IMR-90 (cell line): Measurements from ENCODE around the gene LDAH. TPM values are rescaled to one million over a fixed set of nuclear protein-coding genes. Genes with fewer than 3 reads are reported as not detected.

Source experiments
- ATAC-seq: fragments of 200-7000 bp; cut with Tn5 transposase; 2 replicates; pipeline ENCODE4 v1.9.1; 2020; ENCODE audit warnings: low read depth, mild to moderate bottlenecking, moderate library complexity
- BruUV-seq: library from RNA; stranded (reverse); fragments of 400-500 nt; replicated peaks from 2 replicates; lab custom pipeline; 2021; lab: Mats Ljungman, UMichigan
- CTCF ChIA-PET: fragments of 300-600 bp; formaldehyde crosslinking; extraction: SDS; loops from one replicate; lab custom pipeline; 2021; ENCODE audit warnings: antibody characterized with exemption; lab: Yijun Ruan, JAX
- POLR2A ChIA-PET: fragments of 300-600 bp; sonication (Branson Sonifier 250); formaldehyde crosslinking; loops from one replicate; lab custom pipeline; 2022; ENCODE audit warnings: antibody characterized with exemption; ENCODE audit not compliant: unreplicated experiment; lab: Charles Lee
- DNase-seq: peaks from one replicate; pipeline ENCODE4 v3.0.0; 2013
- H2AFZ ChIP-seq: replicated peaks from 2 replicates; pipeline ENCODE3; 2013; ENCODE audit warnings: low read length, mild to moderate bottlenecking; ENCODE audit not compliant: poor library complexity
- H2AK5ac ChIP-seq: 2 replicates; pipeline ENCODE4 v1.6.1; 2013; ENCODE audit warnings: low read depth, low read length, inconsistent platforms
- H2AK9ac ChIP-seq: replicated peaks from 2 replicates; pipeline ENCODE3; 2013; ENCODE audit warnings: mild to moderate bottlenecking, low read depth, low read length, moderate library complexity; ENCODE audit not compliant: poor library complexity
- H2BK120ac ChIP-seq: 2 replicates; pipeline ENCODE4 v1.6.1; 2013; ENCODE audit warnings: low read depth, low read length, inconsistent platforms
- H2BK15ac ChIP-seq: 3 replicates; pipeline ENCODE4 v1.6.1; 2013; ENCODE audit warnings: low read depth, low read length, inconsistent platforms
- H2BK20ac ChIP-seq: 2 replicates; pipeline ENCODE4 v1.6.1; 2013; ENCODE audit warnings: low read depth, mild to moderate bottlenecking, inconsistent platforms, low read length, moderate library complexity
- H2BK5ac ChIP-seq: 2 replicates; pipeline ENCODE4 v1.6.1; 2013; ENCODE audit warnings: mild to moderate bottlenecking, low read depth, low read length, inconsistent platforms; ENCODE audit not compliant: poor library complexity, severe bottlenecking
- H3K14ac ChIP-seq: replicated peaks from 2 replicates; pipeline ENCODE4 v1.6.1; 2013; ENCODE audit warnings: low read depth, low read length, inconsistent platforms
- H3K18ac ChIP-seq: 2 replicates; pipeline ENCODE4 v1.6.1; 2013; ENCODE audit warnings: low read depth, low read length, control low read depth
- H3K23ac ChIP-seq: 2 replicates; pipeline ENCODE4 v1.6.1; 2013; ENCODE audit warnings: low read depth, low read length, inconsistent platforms
- H3K27ac ChIP-seq: 2 replicates; pipeline ENCODE4 v1.5.1; 2013; ENCODE audit warnings: mild to moderate bottlenecking, control low read depth, low read length; ENCODE audit not compliant: insufficient read depth
- H3K27me3 ChIP-seq: 2 replicates; pipeline ENCODE4 v1.6.1; 2013; ENCODE audit warnings: low read length; ENCODE audit not compliant: control insufficient read depth, insufficient read depth
- H3K36me3 ChIP-seq: 2 replicates; pipeline ENCODE4 v1.6.1; 2013; ENCODE audit warnings: low read length, mixed read lengths; ENCODE audit not compliant: control insufficient read depth, insufficient read depth
- H3K4ac ChIP-seq: 2 replicates; pipeline ENCODE4 v1.6.1; 2013; ENCODE audit warnings: low read depth, low read length, inconsistent platforms
- H3K4me1 ChIP-seq: 2 replicates; pipeline ENCODE4 v1.6.1; 2013; ENCODE audit warnings: low read length, mixed read lengths; ENCODE audit not compliant: control insufficient read depth, insufficient read depth
- H3K4me2 ChIP-seq: 2 replicates; pipeline ENCODE4 v1.6.1; 2013; ENCODE audit warnings: low read depth, mild to moderate bottlenecking, control low read depth, low read length, moderate library complexity
- H3K4me3 ChIP-seq: 2 replicates; pipeline ENCODE4 v1.5.1; 2013; ENCODE audit warnings: low read depth, mild to moderate bottlenecking, control low read depth, low read length, moderate library complexity; ENCODE audit not compliant: insufficient read depth
- H3K56ac ChIP-seq: 2 replicates; pipeline ENCODE4 v1.6.1; 2013; ENCODE audit warnings: low read length, inconsistent platforms; ENCODE audit not compliant: insufficient read depth; ENCODE audit errors: extremely low read depth
- H3K79me1 ChIP-seq, 2 experiments: 2 replicates each; pipeline ENCODE4 v1.6.1; 2013; ENCODE audit warnings: low read length in 2 of 2, inconsistent platforms in 1 of 2, low read depth in 1 of 2
- H3K9ac ChIP-seq: 2 replicates; pipeline ENCODE4 v1.6.1; 2013; ENCODE audit warnings: low read depth, low read length, control low read depth
- H3K9me1 ChIP-seq: 2 replicates; pipeline ENCODE4 v1.6.1; 2013; ENCODE audit warnings: low read length, inconsistent platforms; ENCODE audit not compliant: insufficient read depth
- H3K9me3 ChIP-seq: 2 replicates; pipeline ENCODE4 v1.6.1; 2013; ENCODE audit warnings: low read length; ENCODE audit not compliant: control insufficient read depth, insufficient read depth
- H4K20me1 ChIP-seq: 2 replicates; pipeline ENCODE4 v1.6.1; 2013; ENCODE audit warnings: low read length, inconsistent platforms; ENCODE audit not compliant: insufficient read depth
- H4K5ac ChIP-seq: 2 replicates; pipeline ENCODE4 v1.6.1; 2013; ENCODE audit warnings: mild to moderate bottlenecking, low read depth, low read length, control low read depth
- H4K8ac ChIP-seq, 2 experiments: 2 replicates each; pipeline ENCODE4 v1.6.1; 2013; ENCODE audit warnings: low read depth in 2 of 2, low read length in 2 of 2, control low read depth in 1 of 2, inconsistent platforms in 1 of 2
- H4K91ac ChIP-seq: 2 replicates; pipeline ENCODE4 v1.6.1; 2013; ENCODE audit warnings: low read depth, low read length, inconsistent platforms; ENCODE audit not compliant: insufficient read depth
- BHLHE40 ChIP-seq: fragments of 150-350 bp; IDR thresholded peaks from 2 replicates; pipeline ENCODE4 v1.6.1; 2016; ENCODE audit warnings: mild to moderate bottlenecking, low read depth, low read length
- CEBPB ChIP-seq: IDR thresholded peaks from 2 replicates; pipeline ENCODE4 v1.6.1; 2012; ENCODE audit warnings: low read depth, low read length, improper control_type of control experiment
- CHD1 ChIP-seq: IDR thresholded peaks from 2 replicates; pipeline ENCODE4 v1.6.1; 2012; ENCODE audit warnings: low read depth, low read length, improper control_type of control experiment
- FOS ChIP-seq: fragments of 150-350 bp; IDR thresholded peaks from 2 replicates; pipeline ENCODE4 v1.6.1; 2016; ENCODE audit warnings: low read depth, low read length
- MAFK ChIP-seq: IDR thresholded peaks from 2 replicates; pipeline ENCODE4 v1.6.1; 2012; ENCODE audit warnings: low read depth, low read length, improper control_type of control experiment
- MXI1 ChIP-seq: IDR thresholded peaks from 2 replicates; pipeline ENCODE4 v1.6.1; 2012; ENCODE audit warnings: low read depth, mild to moderate bottlenecking, low read length, moderate library complexity, borderline replicate concordance
- NFE2L2 ChIP-seq: fragments of 150-350 bp; IDR thresholded peaks from 2 replicates; pipeline ENCODE4 v1.6.1; 2016; ENCODE audit warnings: low read depth, mild to moderate bottlenecking, low read length
- POLR2A ChIP-seq: IDR thresholded peaks from 2 replicates; pipeline ENCODE4 v1.6.1; 2012; ENCODE audit warnings: mild to moderate bottlenecking, low read depth, low read length
- RAD21 ChIP-seq: IDR thresholded peaks from 2 replicates; pipeline ENCODE4 v1.6.1; 2012; ENCODE audit warnings: low read length, improper control_type of control experiment
- RCOR1 ChIP-seq: IDR thresholded peaks from 2 replicates; pipeline ENCODE4 v1.6.1; 2012; ENCODE audit warnings: mild to moderate bottlenecking, low read length, improper control_type of control experiment; ENCODE audit not compliant: insufficient replicate concordance
- RFX5 ChIP-seq: IDR thresholded peaks from 2 replicates; pipeline ENCODE4 v1.8.0; 2012; ENCODE audit warnings: low read depth, mild to moderate bottlenecking, low read length, moderate library complexity
- SMC3 ChIP-seq: fragments of 150-350 bp; IDR thresholded peaks from 2 replicates; pipeline ENCODE4 v1.6.1; 2016; ENCODE audit warnings: low read depth, mild to moderate bottlenecking, antibody characterized with exemption, low read length, moderate library complexity
- WGBS, 2 experiments: methylation state at CpG; one replicate each; pipeline versions ENCODE4 v1.1.5 to v1.1.7; 2013; ENCODE audit warnings: missing lambda C conversion rate in 2 of 2; ENCODE audit not compliant: insufficient read length in 1 of 2; ENCODE audit errors: extremely low coverage in 2 of 2; 5-methylcytosine and 5-hydroxymethylcytosine counted together
- dilution Hi-C: fragments of 300-500 bp; cut with HindIII; formaldehyde crosslinking; loops from one replicate; pipeline ENCODE4 v1.14.3; 2018; ENCODE audit warnings: low sequenced_read_pairs; ENCODE audit not compliant: unreplicated experiment
- in situ Hi-C: fragments of 300-500 bp; cut with MboI; formaldehyde crosslinking; loops from 3 replicates; pipeline ENCODE4 v1.14.3; 2019; ENCODE audit warnings: low sequenced_read_pairs, inconsistent platforms, mixed read lengths
- intact Hi-C: fragments of 100-400 bp; cut with micrococcal nuclease; formaldehyde crosslinking; loops from 2 replicates; pipeline ENCODE4 v1.10.0; 2022
- polyA plus RNA-seq, 3 experiments: library from polyadenylated mRNA; depleted of rRNA; stranded (reverse); fragments of >200 nt; gene quantifications; 2 replicates each; pipeline ENCODE4 v1.2.3, GENCODE V29; 2012; ENCODE audit warnings: low replicate concordance in 1 of 3
- total RNA-seq: library from RNA; depleted of rRNA; stranded (reverse); fragments of >200 nt; gene quantifications from 2 replicates; pipeline ENCODE4 v1.2.3, GENCODE V29; 2012
- TF ChIP-seq, protein P1 (sequence below): fragments of 150-350 bp; IDR thresholded peaks from 2 replicates; pipeline ENCODE4 v1.6.1; 2016; ENCODE audit warnings: low read depth, mild to moderate bottlenecking, low read length, moderate library complexity, borderline replicate concordance
- TF ChIP-seq, protein P2 (sequence below): fragments of 150-350 bp; IDR thresholded peaks from 2 replicates; pipeline ENCODE4 v1.6.1; 2017; ENCODE audit warnings: mild to moderate bottlenecking, antibody characterized with exemption, low read length, low read depth
- TF ChIP-seq, protein P3 (sequence below): conservative IDR thresholded peaks from 2 replicates; pipeline ENCODE4 v1.5.1; 2012; ENCODE audit warnings: mild to moderate bottlenecking, low read depth, low read length, improper control_type of control experiment

LDAH gene
- total and polyA plus RNA-seq, 2 of the 4 experiments (the other 2 are of a cell fraction), result 12.1 to 31.7 TPM

DNA sequence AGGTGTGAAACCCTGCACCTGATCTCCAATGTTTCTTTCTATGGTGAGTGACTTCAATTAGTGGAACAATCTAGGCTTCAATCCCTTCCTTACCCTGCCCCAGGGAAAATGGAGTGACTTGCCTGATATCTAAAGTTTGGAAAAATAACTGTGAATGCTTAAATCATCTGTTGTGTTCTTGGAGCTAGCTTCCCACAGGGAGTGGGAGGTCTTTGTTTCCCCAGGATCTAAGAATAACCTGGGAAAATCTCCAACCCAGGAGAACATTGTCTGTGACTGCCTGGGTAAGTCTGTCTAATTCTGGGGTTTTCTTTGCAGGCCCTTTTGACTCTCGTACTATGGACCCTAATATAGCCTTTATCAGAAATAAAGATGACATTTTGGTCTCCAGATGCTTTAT, 13.6 kb upstream of the LDAH start:
- Histone ChIP-seq H4K20me1 (no peaks in the 10 kb centered on the region), H2AFZ (no peak overlapping the region), H3K4me1 (no peaks in the 10 kb centered on the region), H3K9me1 (no peaks in the 10 kb centered on the region), H3K36me3 (no peaks in the 10 kb centered on the region), H3K56ac (no peak overlapping the region), H3K27ac (no peak overlapping the region), H2AK5ac (no peak overlapping the region), H3K23ac (no peak overlapping the region), H2BK20ac (no peak overlapping the region), H3K14ac (no peak overlapping the region), H3K79me1 (no peaks in the 10 kb centered on the region), H4K5ac (no peak overlapping the region), H4K8ac (no peak overlapping the region), H3K9me3 (no peaks in the 10 kb centered on the region), H3K27me3 (no peaks in the 10 kb centered on the region; the same call in 1 of the 2 replicates), H4K91ac (no peak overlapping the region), H3K9ac (no peak overlapping the region), H2BK120ac (no peak overlapping the region), H2BK5ac (no peak overlapping the region), H2BK15ac (no peak overlapping the region), H3K4me3 (no peak overlapping the region), H2AK9ac (no peak overlapping the region), H3K4me2 (no peak overlapping the region), H3K18ac (no peak overlapping the region), H3K4ac (no peak overlapping the region)
- ChIA-PET CTCF (no interaction called here), POLR2A (no interaction called here)
- BruUV-seq, result no TSS peak
- intact Hi-C loops, result no loop called here
- WGBS, 2 experiments, result no CpG with 5 or more reads among the region's 1 CpG
- dilution Hi-C loops, result no loop called here
- TF ChIP-seq MAFK, result no peak
- TF ChIP-seq, protein P1, sequence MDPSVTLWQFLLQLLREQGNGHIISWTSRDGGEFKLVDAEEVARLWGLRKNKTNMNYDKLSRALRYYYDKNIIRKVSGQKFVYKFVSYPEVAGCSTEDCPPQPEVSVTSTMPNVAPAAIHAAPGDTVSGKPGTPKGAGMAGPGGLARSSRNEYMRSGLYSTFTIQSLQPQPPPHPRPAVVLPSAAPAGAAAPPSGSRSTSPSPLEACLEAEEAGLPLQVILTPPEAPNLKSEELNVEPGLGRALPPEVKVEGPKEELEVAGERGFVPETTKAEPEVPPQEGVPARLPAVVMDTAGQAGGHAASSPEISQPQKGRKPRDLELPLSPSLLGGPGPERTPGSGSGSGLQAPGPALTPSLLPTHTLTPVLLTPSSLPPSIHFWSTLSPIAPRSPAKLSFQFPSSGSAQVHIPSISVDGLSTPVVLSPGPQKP, result no peak
- TF ChIP-seq, protein P2, sequence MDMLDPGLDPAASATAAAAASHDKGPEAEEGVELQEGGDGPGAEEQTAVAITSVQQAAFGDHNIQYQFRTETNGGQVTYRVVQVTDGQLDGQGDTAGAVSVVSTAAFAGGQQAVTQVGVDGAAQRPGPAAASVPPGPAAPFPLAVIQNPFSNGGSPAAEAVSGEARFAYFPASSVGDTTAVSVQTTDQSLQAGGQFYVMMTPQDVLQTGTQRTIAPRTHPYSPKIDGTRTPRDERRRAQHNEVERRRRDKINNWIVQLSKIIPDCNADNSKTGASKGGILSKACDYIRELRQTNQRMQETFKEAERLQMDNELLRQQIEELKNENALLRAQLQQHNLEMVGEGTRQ, result no peak
- TF ChIP-seq CEBPB, result no peak
- no peak for TF ChIP-seq RCOR1
- no peak for TF ChIP-seq CHD1
- no peak for TF ChIP-seq NFE2L2
- TF ChIP-seq POLR2A, result no peak
- no peak for TF ChIP-seq RFX5
- TF ChIP-seq, protein P3, sequence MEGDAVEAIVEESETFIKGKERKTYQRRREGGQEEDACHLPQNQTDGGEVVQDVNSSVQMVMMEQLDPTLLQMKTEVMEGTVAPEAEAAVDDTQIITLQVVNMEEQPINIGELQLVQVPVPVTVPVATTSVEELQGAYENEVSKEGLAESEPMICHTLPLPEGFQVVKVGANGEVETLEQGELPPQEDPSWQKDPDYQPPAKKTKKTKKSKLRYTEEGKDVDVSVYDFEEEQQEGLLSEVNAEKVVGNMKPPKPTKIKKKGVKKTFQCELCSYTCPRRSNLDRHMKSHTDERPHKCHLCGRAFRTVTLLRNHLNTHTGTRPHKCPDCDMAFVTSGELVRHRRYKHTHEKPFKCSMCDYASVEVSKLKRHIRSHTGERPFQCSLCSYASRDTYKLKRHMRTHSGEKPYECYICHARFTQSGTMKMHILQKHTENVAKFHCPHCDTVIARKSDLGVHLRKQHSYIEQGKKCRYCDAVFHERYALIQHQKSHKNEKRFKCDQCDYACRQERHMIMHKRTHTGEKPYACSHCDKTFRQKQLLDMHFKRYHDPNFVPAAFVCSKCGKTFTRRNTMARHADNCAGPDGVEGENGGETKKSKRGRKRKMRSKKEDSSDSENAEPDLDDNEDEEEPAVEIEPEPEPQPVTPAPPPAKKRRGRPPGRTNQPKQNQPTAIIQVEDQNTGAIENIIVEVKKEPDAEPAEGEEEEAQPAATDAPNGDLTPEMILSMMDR, result no peak
- TF ChIP-seq FOS, result no peak
- no peak for TF ChIP-seq MXI1
- TF ChIP-seq BHLHE40, result no peak
- TF ChIP-seq SMC3, result no peak
- TF ChIP-seq RAD21, result no peak
- DNase-seq (no peak), ATAC-seq (no peak)
- in situ Hi-C loops, result no loop called here
